Naive thymus-derived CD8-positive, alpha-beta T cell (primary cell): ENCODE data around the gene HEPHL1. TPM values are rescaled to one million over a fixed set of nuclear protein-coding genes. Genes with fewer than 3 reads are reported as not detected.

Experiments
- ATAC-seq, 2 donors: fragments of 150-1000 bp; cut with Tn5 transposase in 1 of 2; sonication (Bioruptor Pico), chemical (Tn5 transposase) in 1 of 2; 1 replicate in 1 of 2; 2 replicates in 1 of 2; pipeline ENCODE4 v1.10.0; 2021; ENCODE audit warnings: mild to moderate bottlenecking in 2 of 2, moderate library complexity in 2 of 2
- POLR2A ChIA-PET: fragments of 350-600 bp; sonication (Branson Sonifier 250); formaldehyde crosslinking; loops from one replicate; lab custom pipeline; 2021; ENCODE audit warnings: antibody characterized with exemption; lab: Charles Lee
- DNase-seq, 10 donors: peaks; one replicate each; pipeline versions ENCODE4 v3.0.0 to v3.0.0-alpha.2; 2020 to 2022
- H3K27ac Mint-ChIP-seq, 10 donors: one replicate each; pipeline ENCODE4 v1.8.0; 2020 to 2022; ENCODE audit warnings: mild to moderate bottlenecking in 10 of 10, mixed read lengths in 10 of 10, moderate library complexity in 4 of 10, inconsistent platforms in 1 of 10
- H3K27me3 Mint-ChIP-seq, 5 donors: one replicate each; pipeline ENCODE4 v1.8.0; 2021 to 2022; ENCODE audit warnings: mixed read lengths in 5 of 5
- H3K36me3 Mint-ChIP-seq, 3 donors: one replicate each; pipeline ENCODE4 v1.8.0; 2020 to 2022; ENCODE audit warnings: mixed read lengths in 3 of 3, mild to moderate bottlenecking in 2 of 3, inconsistent platforms in 1 of 3
- H3K4me1 Mint-ChIP-seq, 4 donors: one replicate each; pipeline ENCODE4 v1.8.0; 2021 to 2022; ENCODE audit warnings: mixed read lengths in 4 of 4
- H3K4me3 Mint-ChIP-seq, 10 donors: one replicate each; pipeline ENCODE4 v1.8.0; 2020 to 2022; ENCODE audit warnings: mild to moderate bottlenecking in 10 of 10, mixed read lengths in 10 of 10, moderate library complexity in 6 of 10, inconsistent platforms in 1 of 10
- H3K9me3 Mint-ChIP-seq, 9 donors: one replicate each; pipeline ENCODE4 v1.8.0; 2020 to 2022; ENCODE audit warnings: mixed read lengths in 9 of 9, mild to moderate bottlenecking in 3 of 9, inconsistent platforms in 1 of 9, moderate library complexity in 1 of 9
- polyA plus RNA-seq, 3 donors: library from polyadenylated mRNA; unstranded; fragments of 300-500 nt; fragmentation: Illumina TruSeq; gene quantifications; one replicate each; pipeline ENCODE4 v1.2.3, GENCODE V29; 2021
- total RNA-seq, 8 experiments: library from RNA in 2 of 8; stranded (reverse) in 2 of 8; gene quantifications; one replicate each; pipeline ENCODE4 v1.2.3 and lab custom pipeline; 2021 to 2026

The HEPHL1 gene
- total and polyA plus RNA-seq, 5 experiments from 2014 or later = not detected

DNA sequence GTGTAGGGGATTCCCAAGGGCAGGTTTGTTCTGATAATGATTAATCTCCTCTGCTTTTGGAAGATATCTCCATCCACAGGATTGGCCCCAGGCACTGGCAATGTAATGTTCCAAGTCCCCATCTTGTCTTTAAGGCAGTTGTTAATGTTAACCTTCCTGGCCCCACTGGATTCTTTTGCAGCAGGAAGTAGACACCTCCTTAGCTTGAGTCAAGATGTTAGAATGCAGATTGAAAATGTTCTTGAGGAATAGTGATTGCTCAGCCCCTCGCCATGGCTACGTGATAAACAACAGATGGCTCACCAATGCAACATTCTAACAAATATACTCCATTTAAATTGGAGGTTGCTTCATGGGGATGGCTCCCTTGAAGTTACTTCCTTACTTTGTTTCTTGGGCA is 7.3 kb downstream of the HEPHL1 start:
- Mint-ChIP-seq H3K4me3 (no peak overlapping the region), H3K9me3 (peaks cover 0 to 24% (median 10%) of the 10 kb centered on the region in 9 donors), H3K27me3 (peaks cover 2 to 34% (median 11%) of the 10 kb centered on the region in 5 donors), H3K27ac (no peak overlapping the region), H3K36me3 (peaks cover 0 to 18% (median 0%) of the 10 kb centered on the region in 3 donors), H3K4me1 (no peaks in the 10 kb centered on the region)
- POLR2A ChIA-PET = no interaction called here
- no peak for DNase-seq
- no peak for ATAC-seq

DNA sequence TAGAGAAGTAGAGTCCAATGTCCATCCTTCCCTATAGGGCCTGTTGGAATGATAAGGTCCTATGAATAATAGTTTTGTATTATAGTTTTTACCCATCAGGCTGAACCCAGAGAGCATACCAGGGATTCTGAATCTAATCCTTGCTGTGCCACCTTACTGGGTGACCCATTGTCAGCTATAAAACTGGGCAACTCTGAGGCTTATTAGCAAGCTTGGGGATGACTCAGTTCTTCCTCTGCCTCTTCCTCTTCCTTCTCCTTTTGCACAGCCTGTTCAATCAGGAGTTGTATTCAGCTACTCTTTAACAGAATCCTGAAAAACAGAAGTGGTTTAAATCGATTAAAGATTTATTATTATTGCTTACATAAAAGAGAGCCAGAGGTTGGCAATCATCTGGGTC is 8.9 kb downstream of the HEPHL1 start:
- DNase-seq = no peak
- H3K4me3 Mint-ChIP-seq = no peak overlapping the region
- H3K9me3 Mint-ChIP-seq = peaks cover 0 to 24% (median 11%) of the 10 kb centered on the region in 9 donors
- H3K36me3 Mint-ChIP-seq = peaks cover 0 to 18% (median 0%) of the 10 kb centered on the region in 3 donors
- ATAC-seq = no peak
- no peaks in the 10 kb centered on the region for H3K4me1 Mint-ChIP-seq
- no peak overlapping the region for H3K27ac Mint-ChIP-seq
- POLR2A ChIA-PET = no interaction called here
- H3K27me3 Mint-ChIP-seq = peaks cover 3 to 31% (median 13%) of the 10 kb centered on the region in 5 donors

DNA sequence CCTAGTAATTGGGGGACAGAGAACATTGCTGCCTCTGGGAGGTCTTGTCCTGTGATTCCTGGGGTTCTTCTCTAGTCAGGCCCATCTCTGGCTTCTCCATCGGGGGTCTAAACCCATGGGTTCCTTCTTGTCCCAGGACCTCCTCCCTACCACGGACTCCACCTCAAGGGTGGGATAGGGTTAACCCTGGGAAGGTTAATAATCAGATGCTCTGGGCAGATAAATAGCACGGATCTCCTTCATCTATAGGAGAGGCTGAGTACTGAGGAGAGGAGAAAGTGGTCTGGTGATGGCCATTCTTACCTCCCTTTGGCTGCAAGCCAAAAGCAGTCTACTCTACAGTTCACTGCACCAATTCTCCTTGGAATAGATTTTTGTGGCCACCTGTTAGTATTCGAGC is 10.5 kb downstream of the HEPHL1 start:
- H3K4me3 Mint-ChIP-seq = no peak overlapping the region
- DNase-seq = no peak
- H3K27ac Mint-ChIP-seq = no peak overlapping the region
- H3K27me3 Mint-ChIP-seq = peaks cover 3 to 21% (median 11%) of the 10 kb centered on the region in 5 donors
- POLR2A ChIA-PET = no interaction called here
- peaks cover 0 to 18% (median 0%) of the 10 kb centered on the region in 3 donors for H3K36me3 Mint-ChIP-seq
- no peaks in the 10 kb centered on the region for H3K4me1 Mint-ChIP-seq
- ATAC-seq = no peak
- peaks cover 0 to 21% (median 10%) of the 10 kb centered on the region in 9 donors for H3K9me3 Mint-ChIP-seq

DNA sequence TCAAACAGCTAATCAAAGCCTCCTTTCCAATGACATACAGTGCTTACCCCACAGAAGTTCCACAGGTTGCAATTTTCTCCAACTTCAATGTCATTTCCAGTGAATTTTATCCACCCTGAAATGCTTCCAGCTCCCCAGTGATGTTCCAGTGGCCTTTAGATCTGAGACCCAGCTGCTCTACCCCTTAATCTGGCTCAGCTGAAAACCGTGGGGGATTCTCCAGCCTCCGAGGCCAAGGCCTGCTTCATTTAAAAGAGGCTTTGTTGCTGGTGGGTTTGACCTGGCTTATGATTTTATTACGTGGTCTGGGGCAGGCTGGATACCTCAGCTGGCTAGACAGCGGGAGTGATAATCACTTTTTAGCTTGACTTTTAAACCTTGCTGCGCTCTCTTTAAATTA is 10.9 kb downstream of the HEPHL1 start:
- ATAC-seq = no peak
- no peak overlapping the region for H3K4me3 Mint-ChIP-seq
- peaks cover 3 to 18% (median 11%) of the 10 kb centered on the region in 5 donors for H3K27me3 Mint-ChIP-seq
- no peak overlapping the region for H3K27ac Mint-ChIP-seq
- POLR2A ChIA-PET = no interaction called here
- H3K4me1 Mint-ChIP-seq = no peaks in the 10 kb centered on the region
- H3K36me3 Mint-ChIP-seq = peaks cover 0 to 15% (median 0%) of the 10 kb centered on the region in 3 donors
- H3K9me3 Mint-ChIP-seq = peaks cover 0 to 19% (median 9%) of the 10 kb centered on the region in 9 donors
- DNase-seq = no peak

DNA sequence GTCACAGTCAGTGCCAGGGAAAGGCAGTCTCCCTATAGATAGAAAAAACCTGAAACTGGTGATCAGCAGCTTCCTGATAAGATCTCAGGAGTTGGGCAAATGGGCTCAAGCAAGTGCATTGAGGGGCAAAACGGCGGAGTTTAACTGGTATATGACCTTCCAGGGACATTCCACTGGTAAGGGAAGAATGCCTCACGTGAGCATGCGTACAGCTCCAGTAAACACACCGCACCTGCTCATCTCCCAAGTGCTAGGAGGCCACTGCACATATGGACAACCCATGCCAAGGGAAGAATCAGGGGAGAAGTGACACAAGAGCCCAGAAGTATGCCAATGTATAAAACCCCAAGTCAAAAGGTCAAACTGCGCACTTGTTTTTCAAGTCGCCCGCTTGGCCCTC is 11.6 kb downstream of the HEPHL1 start:
- H3K27me3 Mint-ChIP-seq = peaks cover 3 to 12% (median 7%) of the 10 kb centered on the region in 5 donors
- POLR2A ChIA-PET = no interaction called here
- no peak overlapping the region for H3K4me3 Mint-ChIP-seq
- no peak overlapping the region for H3K27ac Mint-ChIP-seq
- peaks cover 0 to 13% (median 9%) of the 10 kb centered on the region in 9 donors for H3K9me3 Mint-ChIP-seq
- no peak for ATAC-seq
- DNase-seq = no peak
- H3K4me1 Mint-ChIP-seq = no peaks in the 10 kb centered on the region
- peaks cover 0 to 8% (median 0%) of the 10 kb centered on the region in 3 donors for H3K36me3 Mint-ChIP-seq

DNA sequence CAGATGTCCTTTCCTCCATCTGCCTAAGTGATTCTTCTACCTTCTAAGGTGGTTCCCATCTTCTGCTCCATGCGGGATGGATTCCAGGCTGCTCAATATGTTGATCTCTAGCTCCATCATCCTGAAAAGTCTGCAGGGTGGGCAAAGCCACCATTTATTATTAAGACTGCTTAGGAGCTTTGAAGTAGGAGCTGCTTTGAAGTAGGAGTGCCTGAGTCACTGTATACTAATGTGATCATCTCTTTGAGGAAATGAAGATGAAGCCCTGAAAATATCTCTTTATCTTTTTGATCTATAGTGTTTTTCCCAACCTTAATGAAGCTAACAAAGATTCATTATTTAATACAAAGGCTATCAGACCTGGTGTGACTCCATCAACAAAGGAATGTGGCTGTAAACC is 13.1 kb downstream of the HEPHL1 start:
- H3K9me3 Mint-ChIP-seq = peaks cover 0 to 12% (median 7%) of the 10 kb centered on the region in 9 donors
- H3K36me3 Mint-ChIP-seq = peaks cover 0 to 5% (median 0%) of the 10 kb centered on the region in 3 donors
- DNase-seq (no peak), ATAC-seq (no peak)
- no peaks in the 10 kb centered on the region for H3K4me1 Mint-ChIP-seq
- H3K27me3 Mint-ChIP-seq = peaks cover 3 to 11% (median 7%) of the 10 kb centered on the region in 5 donors
- POLR2A ChIA-PET = no interaction called here
- H3K27ac Mint-ChIP-seq = no peak overlapping the region
- H3K4me3 Mint-ChIP-seq = no peak overlapping the region

DNA sequence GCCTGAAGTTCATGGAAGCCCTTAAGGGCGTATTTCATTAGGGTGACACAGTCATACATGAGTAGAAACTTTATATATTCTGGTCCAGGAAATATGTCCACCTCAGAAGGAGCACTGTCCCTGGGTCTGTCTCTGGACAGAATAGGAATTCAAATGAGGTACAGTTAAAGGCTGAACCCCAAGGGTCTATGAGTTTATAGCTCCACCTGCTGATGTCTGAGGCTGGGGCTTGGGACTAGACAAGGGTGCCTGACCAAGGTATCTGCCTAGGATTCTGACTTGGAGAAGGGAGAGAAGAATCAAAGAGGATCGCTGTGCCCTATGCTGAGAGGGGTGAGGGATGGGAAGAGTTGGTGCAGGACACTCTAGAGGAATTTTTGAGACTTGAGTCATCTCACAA is 14.9 kb downstream of the HEPHL1 start:
- no peak for DNase-seq
- Mint-ChIP-seq H3K4me1 (no peaks in the 10 kb centered on the region), H3K27me3 (peaks cover 0 to 9% (median 4%) of the 10 kb centered on the region in 5 donors), H3K36me3 (peaks cover 0 to 5% (median 0%) of the 10 kb centered on the region in 3 donors), H3K9me3 (peaks cover 0 to 9% (median 6%) of the 10 kb centered on the region in 9 donors), H3K4me3 (no peak overlapping the region), H3K27ac (no peak overlapping the region)
- POLR2A ChIA-PET = no interaction called here
- ATAC-seq = no peak

DNA sequence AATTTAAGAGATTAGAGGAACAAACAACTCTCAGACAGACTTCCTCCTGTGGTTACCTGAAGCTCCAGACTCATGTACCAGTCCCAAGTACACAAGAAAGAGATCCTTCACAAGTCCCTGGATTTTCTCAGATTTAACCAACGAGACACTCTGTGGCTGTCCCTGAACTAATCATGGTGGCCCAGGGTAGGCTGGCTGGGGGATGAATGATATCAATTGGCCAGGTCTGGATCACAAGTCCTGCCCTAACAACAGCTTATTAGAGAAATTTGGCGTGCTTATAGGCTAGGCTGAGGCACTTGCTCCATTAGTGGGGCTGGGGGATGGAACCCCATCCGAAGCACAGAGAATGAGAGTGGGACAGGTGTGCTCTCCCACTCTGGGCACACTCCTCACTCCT is 22.1 kb downstream of the HEPHL1 start:
- Mint-ChIP-seq H3K4me3 (no peak overlapping the region), H3K9me3 (peaks cover 0 to 6% (median 0%) of the 10 kb centered on the region in 9 donors), H3K27ac (no peak overlapping the region), H3K36me3 (no peaks in the 10 kb centered on the region), H3K27me3 (peaks cover 0 to 6% (median 0%) of the 10 kb centered on the region in 5 donors), H3K4me1 (no peaks in the 10 kb centered on the region)
- POLR2A ChIA-PET = no interaction called here
- DNase-seq = no peak
- ATAC-seq = no peak

DNA sequence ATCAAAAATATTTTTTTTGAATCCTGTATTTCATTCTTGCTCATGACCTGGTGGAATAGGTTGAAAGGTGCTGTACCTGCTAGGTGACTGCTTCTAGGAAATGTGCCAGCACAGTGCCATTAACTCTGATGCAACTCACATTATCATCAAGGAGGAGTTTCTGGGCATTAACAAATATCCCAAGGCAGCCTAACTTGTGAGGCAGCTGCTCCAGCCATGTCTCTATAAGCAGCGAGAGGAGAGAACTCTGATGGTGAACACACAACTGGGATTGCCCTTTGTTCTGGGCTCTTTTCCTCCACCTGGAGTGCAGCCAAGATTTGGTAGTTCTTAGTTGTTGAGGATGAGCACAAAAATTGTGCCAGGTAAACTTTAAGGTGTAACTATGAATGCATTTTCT is 25.6 kb downstream of the HEPHL1 start:
- H3K27ac Mint-ChIP-seq = no peak overlapping the region
- ATAC-seq = no peak
- peaks cover 0 to 6% (median 2%) of the 10 kb centered on the region in 5 donors for H3K27me3 Mint-ChIP-seq
- peaks cover 0 to 10% (median 1%) of the 10 kb centered on the region in 9 donors for H3K9me3 Mint-ChIP-seq
- no peaks in the 10 kb centered on the region for H3K36me3 Mint-ChIP-seq
- POLR2A ChIA-PET = no interaction called here
- H3K4me3 Mint-ChIP-seq = no peak overlapping the region
- no peaks in the 10 kb centered on the region for H3K4me1 Mint-ChIP-seq
- DNase-seq = no peak

DNA sequence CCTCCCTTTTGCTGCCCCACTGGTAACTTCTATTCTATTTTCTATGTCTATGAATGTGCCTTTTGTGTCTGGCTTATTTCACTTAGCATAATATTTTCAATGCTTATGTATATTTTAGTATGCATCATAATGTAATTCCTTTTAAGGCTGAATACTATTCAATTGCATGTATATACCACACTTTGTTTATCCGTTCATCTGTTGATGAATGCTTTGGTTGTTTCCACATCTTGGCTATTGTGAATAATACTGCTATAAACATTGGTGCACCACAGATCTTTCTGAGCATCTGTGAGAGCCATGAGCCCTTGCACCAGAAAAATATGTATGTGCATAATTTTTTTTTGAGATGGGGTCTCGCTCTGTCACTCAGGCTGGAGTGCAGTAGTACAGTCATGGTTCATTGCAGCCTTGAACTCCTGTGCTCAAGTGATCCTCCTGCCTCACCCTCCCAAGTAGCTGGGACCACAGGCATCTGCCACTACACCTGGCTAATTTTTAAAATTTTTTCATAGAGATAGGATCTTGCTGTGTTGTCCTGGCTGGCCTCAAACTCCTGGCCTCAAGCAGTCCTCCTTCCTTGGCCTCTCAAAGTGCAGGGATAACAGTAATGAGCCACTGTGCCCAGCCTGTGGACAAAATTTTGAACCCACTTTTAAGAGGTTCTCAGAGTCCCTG is 27.0 kb downstream of the HEPHL1 start:
- no peak for DNase-seq
- ATAC-seq = no peak
- Mint-ChIP-seq H3K9me3 (peaks cover 0 to 10% (median 0%) of the 10 kb centered on the region in 9 donors), H3K36me3 (no peaks in the 10 kb centered on the region), H3K4me1 (no peaks in the 10 kb centered on the region), H3K4me3 (no peak overlapping the region), H3K27ac (no peak overlapping the region), H3K27me3 (peaks cover 0 to 7% (median 4%) of the 10 kb centered on the region in 5 donors)
- POLR2A ChIA-PET = no interaction called here

DNA sequence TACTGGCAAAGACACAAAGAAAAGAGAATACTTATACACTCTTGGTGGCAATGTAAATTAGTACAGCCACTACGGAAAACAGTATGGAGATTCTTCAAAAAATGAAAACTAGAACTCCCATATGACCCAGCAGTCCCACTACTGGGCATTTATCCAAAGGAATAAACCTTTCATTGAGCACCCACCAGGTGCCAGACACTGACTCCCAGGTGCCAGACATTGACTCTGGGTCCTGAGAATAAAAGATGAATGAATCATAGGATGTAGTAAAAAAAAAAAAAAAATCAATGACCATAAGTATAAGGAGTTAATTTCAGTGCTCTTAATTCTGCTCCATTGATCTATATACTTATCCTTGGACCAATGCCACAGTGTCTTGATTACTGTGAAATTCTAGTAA is 28.2 kb downstream of the HEPHL1 start:
- Mint-ChIP-seq H3K27me3 (peaks cover 0 to 15% (median 5%) of the 10 kb centered on the region in 5 donors), H3K36me3 (no peaks in the 10 kb centered on the region), H3K9me3 (peaks cover 0 to 8% (median 0%) of the 10 kb centered on the region in 9 donors), H3K4me1 (no peaks in the 10 kb centered on the region), H3K4me3 (no peak overlapping the region), H3K27ac (no peak overlapping the region)
- DNase-seq = no peak
- ATAC-seq = no peak
- POLR2A ChIA-PET = no interaction called here

DNA sequence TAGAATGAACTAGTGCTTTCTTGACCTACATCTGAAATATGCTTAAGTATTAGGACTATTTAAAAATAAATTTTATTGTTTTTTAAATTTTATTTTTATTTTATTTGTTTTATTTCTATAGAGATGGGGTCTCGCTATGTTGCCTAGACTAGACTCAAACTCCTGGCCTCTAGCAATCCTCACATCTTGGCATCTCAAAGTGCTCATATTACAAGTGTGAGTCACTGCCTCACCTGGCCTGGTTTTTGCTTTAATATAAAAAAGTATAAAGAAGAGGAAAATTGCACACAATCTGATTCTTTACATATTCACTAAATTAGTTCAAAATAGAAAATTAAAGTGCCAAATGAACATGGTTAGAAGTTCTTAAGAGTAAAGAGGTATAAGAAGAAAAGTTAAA is 37.5 kb downstream of the HEPHL1 start:
- Mint-ChIP-seq H3K27ac (no peak overlapping the region), H3K27me3 (peaks cover 5 to 39% (median 21%) of the 10 kb centered on the region in 5 donors), H3K4me3 (no peak overlapping the region), H3K36me3 (peaks cover 0 to 2% (median 0%) of the 10 kb centered on the region in 3 donors), H3K4me1 (no peaks in the 10 kb centered on the region), H3K9me3 (peaks cover 0 to 2% (median 0%) of the 10 kb centered on the region in 9 donors)
- DNase-seq = no peak
- POLR2A ChIA-PET = no interaction called here
- ATAC-seq = no peak

DNA sequence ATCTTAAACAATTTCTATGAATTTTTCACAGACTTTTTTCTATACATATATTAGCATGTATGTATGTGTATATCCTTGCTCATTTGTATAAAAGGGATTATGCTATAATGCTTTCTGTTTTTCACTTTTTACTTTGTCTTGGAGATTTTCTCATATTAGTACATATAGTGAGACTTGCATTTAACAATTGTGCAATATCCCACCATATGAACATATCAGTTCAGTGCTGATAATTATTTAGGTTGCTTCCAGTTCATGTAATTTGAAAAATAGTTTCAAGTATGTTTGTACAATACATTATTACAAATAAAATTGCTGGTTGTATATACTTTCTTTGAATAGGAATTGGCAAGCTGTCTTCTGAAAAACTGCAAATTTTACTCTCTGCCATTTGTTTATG is 37.9 kb downstream of the HEPHL1 start:
- H3K27ac Mint-ChIP-seq = no peak overlapping the region
- no peaks in the 10 kb centered on the region for H3K9me3 Mint-ChIP-seq
- no peak for DNase-seq
- no peaks in the 10 kb centered on the region for H3K4me1 Mint-ChIP-seq
- no peak for ATAC-seq
- peaks cover 5 to 36% (median 21%) of the 10 kb centered on the region in 5 donors for H3K27me3 Mint-ChIP-seq
- peaks cover 0 to 2% (median 0%) of the 10 kb centered on the region in 3 donors for H3K36me3 Mint-ChIP-seq
- POLR2A ChIA-PET = no interaction called here
- no peak overlapping the region for H3K4me3 Mint-ChIP-seq
